Progenitor cell of endocrine pancreas (in vitro differentiated cells): Measurements from ENCODE around the gene CTBP2. TPM values are rescaled to one million over a fixed set of nuclear protein-coding genes. Genes with fewer than 3 reads are reported as not detected.

Source experiments
- DNase-seq: peaks from one replicate; pipeline ENCODE4 v3.0.0; 2021; ENCODE audit warnings: low spot score; ENCODE audit not compliant: unreplicated experiment
- H3K27ac Mint-ChIP-seq: 2 replicates; pipeline ENCODE4 v1.8.0; 2021; ENCODE audit warnings: mild to moderate bottlenecking, moderate library complexity, mixed read lengths
- H3K27me3 Mint-ChIP-seq: 2 replicates; pipeline ENCODE4 v1.8.0; 2021; ENCODE audit warnings: mixed read lengths
- H3K36me3 Mint-ChIP-seq: 2 replicates; pipeline ENCODE4 v1.8.0; 2022; ENCODE audit warnings: mixed read lengths; ENCODE audit not compliant: insufficient read depth
- H3K4me1 Mint-ChIP-seq: 2 replicates; pipeline ENCODE4 v1.8.0; 2021; ENCODE audit warnings: low read depth, mixed read lengths
- H3K4me3 Mint-ChIP-seq: 2 replicates; pipeline ENCODE4 v1.8.0; 2021; ENCODE audit warnings: low read depth, mild to moderate bottlenecking, moderate library complexity, mixed read lengths
- H3K9me3 Mint-ChIP-seq: 2 replicates; pipeline ENCODE4 v1.8.0; 2021; ENCODE audit warnings: low read depth, mixed read lengths
- CTCF ChIP-seq: fragments of 200-600 bp; sonication (generic); IDR thresholded peaks from one replicate; pipeline ENCODE4 v1.5.0; 2021; ENCODE audit warnings: antibody characterized with exemption, mild to moderate bottlenecking; ENCODE audit not compliant: unreplicated experiment
- total RNA-seq: library from RNA; stranded (reverse); gene quantifications from 2 replicates; pipeline ENCODE4 v1.2.1, GENCODE V29; 2021

CTBP2 gene
- total RNA-seq, 1 donor from 2014 or later: 182 TPM

GRCh38 chr10:125071008-125071407 lies 89.4 kb downstream of the CTBP2 start:
- Mint-ChIP-seq H3K9me3 (no peaks in the 10 kb centered on the region), H3K36me3 (peaks cover 23% of the 10 kb centered on the region), H3K4me1 (peaks cover 3% of the 10 kb centered on the region), H3K27ac (peak overlapping the region; percentile 49), H3K4me3 (no peak overlapping the region), H3K27me3 (no peaks in the 10 kb centered on the region)
- DNase-seq: no peak
- TF ChIP-seq CTCF: no peak

GRCh38 chr10:125068406-125068805 lies 92.0 kb downstream of the CTBP2 start:
- peaks cover 15% of the 10 kb centered on the region for H3K4me1 Mint-ChIP-seq

GRCh38 chr10:125067764-125068163 lies 92.6 kb downstream of the CTBP2 start:
- H3K27ac Mint-ChIP-seq: no peak overlapping the region
- H3K9me3 Mint-ChIP-seq: no peaks in the 10 kb centered on the region
- peaks cover 17% of the 10 kb centered on the region for H3K4me1 Mint-ChIP-seq
- peaks cover 6% of the 10 kb centered on the region for H3K36me3 Mint-ChIP-seq
- TF ChIP-seq CTCF: no peak
- no peak for DNase-seq
- H3K4me3 Mint-ChIP-seq: no peak overlapping the region
- no peaks in the 10 kb centered on the region for H3K27me3 Mint-ChIP-seq

More at GRCh38 chr10:125068406-125068805, 92.0 kb downstream of the CTBP2 start:
- H3K27ac Mint-ChIP-seq: no peak overlapping the region
- no peaks in the 10 kb centered on the region for H3K27me3 Mint-ChIP-seq
- H3K4me3 Mint-ChIP-seq: no peak overlapping the region
- H3K36me3 Mint-ChIP-seq: peaks cover 10% of the 10 kb centered on the region
- no peaks in the 10 kb centered on the region for H3K9me3 Mint-ChIP-seq
- no peak for TF ChIP-seq CTCF
- no peak for DNase-seq

GRCh38 chr10:125066764-125067450 lies 93.5 kb downstream of the CTBP2 start:
- no peak for TF ChIP-seq CTCF
- no peaks in the 10 kb centered on the region for H3K9me3 Mint-ChIP-seq
- H3K4me1 Mint-ChIP-seq: peaks cover 19% of the 10 kb centered on the region
- peaks cover 7% of the 10 kb centered on the region for H3K36me3 Mint-ChIP-seq
- H3K27ac Mint-ChIP-seq: peak overlapping the region; percentile 53
- H3K27me3 Mint-ChIP-seq: no peaks in the 10 kb centered on the region
- H3K4me3 Mint-ChIP-seq: no peak overlapping the region
- no peak for DNase-seq

GRCh38 chr10:125064681-125065492 lies 95.5 kb downstream of the CTBP2 start:
- no peaks in the 10 kb centered on the region for H3K9me3 Mint-ChIP-seq
- H3K4me1 Mint-ChIP-seq: peaks cover 35% of the 10 kb centered on the region
- H3K27me3 Mint-ChIP-seq: no peaks in the 10 kb centered on the region
- no peak for DNase-seq
- H3K36me3 Mint-ChIP-seq: peaks cover 8% of the 10 kb centered on the region
- TF ChIP-seq CTCF: no peak
- no peak overlapping the region for H3K4me3 Mint-ChIP-seq
- peak overlapping the region; percentile 89 for H3K27ac Mint-ChIP-seq
